GM18507 (cell line): Measurements from ENCODE around the gene FAM50B.
"Not testable (repeated sequence)": the region's sequence is repeated elsewhere in the genome, so short reads cannot be mapped to it uniquely, and the experiment has no call there.

ENCODE experiments used
- DNase-seq: peaks from one replicate; pipeline ENCODE4 v3.0.0; 2011; ENCODE audit warnings: low read depth; ENCODE audit not compliant: insufficient read length; ENCODE audit errors: extremely low spot score
- FAIRE-seq: peaks from 2 replicates; lab custom pipeline; 2011; peaks lifted over from hg19 to GRCh38; lab: Jason Lieb, UNC

The FAM50B gene

GRCh38 chr6:3843379-3844096 lies 5.6 kb upstream of the FAM50B start:
- FAIRE-seq (no peak), DNase-seq (no peak)

DNA sequence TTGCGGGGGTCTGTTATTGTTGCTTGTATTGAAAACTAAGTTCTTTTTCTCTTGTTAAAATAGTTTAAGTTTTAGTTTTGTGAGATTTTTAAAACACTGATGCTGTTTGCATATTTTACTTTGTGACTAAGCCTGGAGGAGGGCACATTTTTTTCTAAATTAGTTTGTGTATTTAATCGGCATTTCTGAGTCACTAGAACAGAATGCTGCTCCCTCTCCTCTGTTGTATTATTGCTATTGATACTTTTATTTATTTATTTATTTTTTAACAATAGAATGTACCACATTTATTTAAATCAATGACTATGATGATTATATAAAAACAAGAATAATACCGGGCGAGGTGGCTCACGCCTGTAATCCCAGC lies 5.1 kb upstream of the FAM50B start:
- no peak for FAIRE-seq
- no peak for DNase-seq

DNA sequence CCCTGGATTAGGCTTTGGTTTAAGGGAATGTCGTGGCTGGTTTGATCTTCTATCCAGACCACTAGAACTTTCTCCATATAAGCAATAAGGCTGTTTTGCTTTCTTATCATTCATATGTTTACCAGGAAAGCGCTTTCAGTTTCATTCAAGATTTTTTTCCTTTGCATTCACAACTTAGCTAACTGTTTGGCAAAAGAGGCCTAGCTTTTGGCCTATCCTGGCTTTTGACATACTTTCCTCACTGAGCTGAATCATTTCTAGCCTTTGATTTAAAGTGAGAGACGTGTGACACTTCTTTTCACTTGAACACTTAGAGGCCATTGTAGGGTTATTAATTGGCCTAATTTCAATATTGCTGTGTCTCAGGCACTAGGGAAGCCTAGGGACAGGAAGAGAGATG lies 1.7 kb upstream of the FAM50B start:
- DNase-seq: no peak

DNA sequence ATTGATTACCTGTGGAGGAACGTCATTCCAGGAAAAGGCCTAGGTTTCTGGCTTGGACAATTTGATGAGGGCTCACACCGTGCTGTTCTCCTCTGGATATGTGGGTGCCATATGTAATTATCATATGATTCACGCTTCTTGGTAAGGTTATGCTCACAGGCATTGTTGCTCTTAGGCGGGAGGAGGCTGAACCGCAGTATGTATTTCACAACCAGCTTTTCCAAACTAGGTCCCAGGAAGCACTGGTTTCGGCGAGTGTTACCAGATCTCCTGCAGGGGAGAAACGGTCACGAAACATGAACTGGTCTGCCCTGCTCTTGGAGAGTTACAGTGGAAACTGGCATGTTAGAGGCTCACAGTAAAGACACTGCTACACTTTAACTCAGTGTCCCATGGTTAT lies 793 bp upstream of the FAM50B start:
- FAIRE-seq: no peak
- no peak for DNase-seq

More for the DNA sequence above, 1.7 kb upstream of the FAM50B start:
- no peak for FAIRE-seq

DNA sequence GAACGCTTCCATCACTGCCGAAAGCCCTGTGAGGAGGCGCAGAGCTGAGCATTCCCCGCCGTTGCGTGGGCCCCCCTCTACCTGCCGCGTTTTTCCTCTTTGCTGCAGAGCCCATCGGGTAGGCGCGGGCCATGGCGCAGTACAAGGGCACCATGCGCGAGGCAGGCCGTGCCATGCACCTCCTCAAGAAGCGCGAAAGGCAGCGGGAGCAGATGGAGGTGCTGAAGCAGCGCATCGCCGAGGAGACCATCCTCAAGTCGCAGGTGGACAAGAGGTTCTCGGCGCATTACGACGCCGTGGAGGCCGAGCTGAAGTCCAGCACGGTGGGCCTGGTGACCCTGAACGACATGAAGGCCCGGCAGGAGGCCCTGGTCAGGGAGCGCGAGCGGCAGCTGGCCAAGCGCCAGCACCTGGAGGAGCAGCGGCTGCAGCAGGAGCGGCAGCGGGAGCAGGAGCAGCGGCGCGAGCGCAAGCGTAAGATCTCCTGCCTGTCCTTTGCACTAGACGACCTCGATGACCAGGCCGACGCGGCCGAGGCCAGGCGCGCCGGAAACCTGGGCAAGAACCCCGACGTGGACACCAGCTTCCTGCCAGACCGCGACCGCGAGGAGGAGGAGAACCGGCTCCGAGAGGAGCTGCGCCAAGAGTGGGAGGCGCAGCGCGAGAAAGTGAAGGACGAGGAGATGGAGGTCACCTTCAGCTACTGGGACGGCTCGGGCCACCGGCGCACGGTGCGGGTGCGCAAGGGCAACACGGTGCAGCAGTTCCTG lies 693 bp downstream of the FAM50B start:
- FAIRE-seq (no peak), DNase-seq (no peak)

- FAIRE-seq: no peak
- DNase-seq: no peak
Measured at GRCh38 chr6:3850451-3851203, 1.5 kb downstream of the FAM50B start.

GRCh38 chr6:3851839-3852238 lies 2.7 kb downstream of the FAM50B start:
- FAIRE-seq (no peak), DNase-seq (no peak)

DNA sequence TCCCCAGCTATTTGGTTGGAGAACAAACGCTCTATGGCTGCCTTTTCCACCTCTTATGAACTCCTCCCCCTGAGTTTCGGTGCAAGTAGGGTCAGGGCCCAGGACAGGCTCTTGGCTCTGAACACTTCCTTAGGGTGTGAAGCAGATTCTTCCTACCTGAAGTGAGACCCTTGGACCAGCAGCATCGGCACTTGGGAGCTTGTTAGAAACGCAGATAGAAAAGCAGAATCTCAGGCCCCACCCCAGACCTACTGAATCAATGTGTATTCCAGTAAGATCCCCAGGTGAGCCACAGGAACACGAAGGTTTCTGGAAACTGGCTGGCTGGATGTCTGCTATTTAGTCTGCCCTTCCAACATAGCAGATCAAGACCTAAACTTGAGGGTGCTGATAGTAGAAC lies 3.2 kb downstream of the FAM50B start:
- no peak for FAIRE-seq
- no peak for DNase-seq

- no peak for DNase-seq
- no peak for FAIRE-seq
Measured at GRCh38 chr6:3855866-3856265, 6.7 kb downstream of the FAM50B start.

DNA sequence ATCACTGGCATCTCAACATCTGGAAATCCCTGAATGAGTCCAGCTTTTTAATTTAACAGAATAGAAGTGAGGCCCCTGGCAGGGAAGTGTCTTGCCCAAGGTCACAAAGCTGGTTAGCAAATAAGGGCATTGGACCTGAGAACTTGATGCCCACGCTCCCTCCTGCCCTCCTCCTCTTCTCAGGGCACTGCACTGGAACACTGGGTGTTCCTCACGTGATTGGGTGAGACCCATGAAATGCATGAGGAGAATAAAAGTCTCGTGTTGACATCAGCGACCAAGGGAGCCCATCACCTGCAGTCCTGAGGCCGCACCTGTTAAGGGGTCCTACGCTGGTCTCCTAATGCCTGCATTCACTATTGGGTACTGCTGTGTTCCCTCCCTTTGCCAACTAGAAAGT lies 7.4 kb downstream of the FAM50B start:
- FAIRE-seq (no peak), DNase-seq (no peak)

GRCh38 chr6:3857468-3858456 lies 8.6 kb downstream of the FAM50B start:
- DNase-seq (no peak), FAIRE-seq (no peak)

DNA sequence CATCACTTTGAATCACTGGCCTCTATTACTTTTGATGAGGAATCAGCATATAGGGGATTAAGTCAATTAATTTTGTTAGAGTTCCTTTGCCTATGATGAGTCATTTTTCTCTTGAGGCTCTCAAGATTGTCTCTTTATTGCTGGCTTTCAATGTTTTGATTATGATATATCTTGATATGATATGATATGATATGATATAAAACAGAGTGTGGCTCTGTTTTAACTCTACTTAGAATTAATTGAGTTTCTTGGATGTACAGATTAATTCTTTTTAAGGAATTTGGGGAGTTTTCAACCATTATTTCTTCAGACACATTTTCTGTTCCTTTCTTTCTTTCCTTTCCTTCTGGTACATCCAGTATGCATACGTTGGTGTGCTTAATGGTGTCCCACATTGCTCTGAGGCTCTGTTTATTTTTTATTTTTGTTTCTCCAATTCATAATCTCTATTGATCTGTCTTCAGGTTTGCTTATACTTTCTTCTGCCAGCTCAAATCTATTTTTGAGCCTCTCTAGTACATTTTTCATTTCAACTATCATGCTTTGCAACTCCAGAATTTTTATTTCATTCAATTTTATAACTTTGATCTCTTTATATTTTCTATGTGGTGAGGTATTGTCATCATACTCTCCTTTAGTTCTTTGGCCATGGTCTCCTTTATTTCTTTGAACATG lies 10.8 kb downstream of the FAM50B start:
- DNase-seq (no peak), FAIRE-seq (no peak)

- DNase-seq: no peak
- no peak for FAIRE-seq
Measured at GRCh38 chr6:3861424-3861823, 12.3 kb downstream of the FAM50B start.

DNA sequence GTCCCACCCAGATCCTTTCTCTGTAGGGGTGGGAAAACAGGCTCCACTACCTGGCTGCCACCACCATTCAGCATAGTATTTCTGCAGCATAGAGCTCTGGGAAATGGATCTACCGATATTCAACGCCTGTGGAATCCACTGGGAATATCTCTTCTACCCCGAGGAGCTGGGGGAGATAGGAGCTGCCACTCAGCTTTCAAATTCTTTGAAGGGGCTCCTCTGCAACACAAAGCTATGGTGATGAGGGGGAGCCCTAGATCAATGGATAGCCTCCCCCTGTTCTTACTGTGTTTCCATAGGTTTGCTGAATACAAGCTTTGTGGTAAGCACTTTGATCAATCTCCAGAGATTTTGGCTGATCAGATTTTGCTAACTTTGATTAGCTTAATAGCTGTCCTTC lies 12.9 kb downstream of the FAM50B start:
- no peak for FAIRE-seq
- no peak for DNase-seq

DNA sequence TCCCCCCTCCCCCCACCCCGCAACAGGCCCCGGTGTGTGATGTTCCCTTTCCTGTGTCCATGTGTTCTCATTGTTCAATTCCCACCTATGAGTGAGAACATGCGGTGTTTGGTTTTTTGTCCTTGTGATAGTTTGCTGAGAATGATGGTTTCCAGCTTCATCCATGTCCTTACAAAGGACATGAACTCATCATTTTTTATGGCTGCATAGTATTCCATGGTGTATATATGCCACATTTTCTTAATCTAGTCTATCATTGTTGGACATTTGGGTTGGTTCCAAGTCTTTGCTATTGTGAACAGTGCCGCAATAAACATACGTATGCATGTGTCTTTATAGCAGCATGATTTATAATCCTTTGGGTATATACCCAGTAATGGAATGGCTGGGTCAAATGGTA lies 14.1 kb downstream of the FAM50B start:
- not testable (repeated sequence) for DNase-seq, FAIRE-seq

DNA sequence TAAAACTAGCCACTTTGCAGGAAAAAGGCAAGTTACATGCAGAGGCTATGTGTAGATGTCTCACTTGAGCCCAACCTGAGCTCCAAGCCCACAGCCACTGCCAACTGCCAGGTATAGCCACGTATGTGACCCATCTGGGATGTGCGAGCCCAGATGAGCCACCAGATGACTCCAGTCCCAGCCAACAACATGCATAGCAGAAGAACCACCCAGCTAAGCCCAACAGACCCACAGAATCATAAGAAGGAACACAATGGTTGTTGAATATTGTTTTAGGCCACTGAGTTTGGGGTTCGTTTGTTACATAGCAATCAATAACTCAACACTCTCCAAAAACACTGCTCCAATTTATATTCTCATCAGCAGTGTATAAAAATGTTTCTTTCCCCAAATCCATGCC lies 16.3 kb downstream of the FAM50B start:
- FAIRE-seq: no peak
- no peak for DNase-seq

DNA sequence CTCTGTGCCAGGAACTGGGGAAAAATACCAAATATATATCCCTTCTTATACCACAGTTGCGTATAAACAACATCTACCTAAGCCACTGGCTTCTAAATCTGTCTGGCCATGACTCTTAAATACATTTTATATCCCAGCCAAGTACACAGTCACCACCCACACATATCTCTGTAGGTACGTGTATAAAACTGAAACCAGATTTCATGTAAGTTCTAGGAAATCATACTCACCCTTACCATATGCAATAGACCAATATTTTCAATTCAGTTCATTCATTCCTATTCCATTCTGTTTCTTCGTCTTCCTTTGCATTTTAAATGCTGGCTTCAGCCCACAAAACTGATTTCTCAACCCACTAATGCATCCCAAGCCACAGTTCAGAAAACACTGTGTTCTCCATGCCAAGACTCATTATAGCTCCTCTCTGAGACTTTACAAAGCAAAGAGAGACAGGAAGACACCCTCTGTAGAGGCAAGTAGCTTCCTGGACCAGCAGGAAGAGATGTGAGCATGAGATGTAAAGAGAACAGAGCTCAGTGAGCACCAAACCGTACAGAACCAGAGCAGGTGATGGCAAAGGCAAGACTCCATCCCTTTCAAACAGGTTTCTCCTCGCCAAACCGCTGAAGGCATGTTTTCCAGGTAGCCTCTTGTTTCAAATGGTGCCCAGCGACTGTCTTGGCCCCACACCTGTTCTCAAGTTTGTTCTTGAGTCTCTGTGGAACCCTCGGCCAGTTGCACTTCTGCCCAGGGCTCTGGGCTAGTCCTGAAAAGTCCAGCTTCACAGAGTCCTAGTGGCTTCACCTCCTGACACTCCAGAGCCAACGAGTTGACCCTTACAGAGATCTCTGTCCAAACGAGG lies 18.7 kb downstream of the FAM50B start:
- DNase-seq (no peak), FAIRE-seq (no peak)

DNA sequence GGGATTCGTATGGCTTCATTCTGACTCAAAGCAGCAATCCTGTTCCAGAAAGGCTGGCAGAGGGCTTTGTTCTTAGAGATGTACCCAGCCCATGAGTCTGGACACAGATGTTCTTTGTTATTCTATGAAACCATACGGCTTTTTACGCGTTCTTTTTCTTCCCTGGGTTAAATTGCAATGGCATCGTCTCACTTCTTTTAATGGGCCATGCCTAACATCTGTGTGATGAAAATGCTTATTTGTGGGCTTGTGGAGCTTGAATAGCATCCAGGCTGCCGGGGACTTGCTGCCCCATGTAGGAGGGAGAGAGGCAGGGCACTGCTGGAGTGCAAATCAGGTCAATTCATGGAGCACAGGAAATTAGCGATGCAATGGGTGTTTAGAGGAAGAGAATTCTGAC lies 19.4 kb downstream of the FAM50B start:
- no peak for FAIRE-seq
- no peak for DNase-seq
